ENCODE measurements around the gene CACNG4. TPM values are rescaled to one million over a fixed set of nuclear protein-coding genes. Genes with fewer than 3 reads are reported as not detected.

Gene CACNG4
- polyA plus RNA-seq, 3 donors: not detected

GRCh38 chr17:66915792-66916191 lies 48.7 kb upstream of the CACNG4 start:
- Histone ChIP-seq H3K27me3 (ENCODE audit: control insufficient read depth in 2 of 2, insufficient read depth in 2 of 2, low read length in 2 of 2) (no peaks in the 10 kb centered on the region), H2AFZ (ENCODE audit: insufficient read depth, low read depth, low read length, poor library complexity, severe bottlenecking) (no peak overlapping the region), H3K27ac (ENCODE audit: low read depth in 1 of 2, low read length in 2 of 2) (no peak overlapping the region), H4K20me1 (ENCODE audit: insufficient read depth, low read length) (no peaks in the 10 kb centered on the region), H3K36me3 (replicated peaks in 1 of 2; ENCODE audit: control insufficient read depth in 1 of 2, insufficient read depth in 2 of 2, low read length in 2 of 2) (no peaks in the 10 kb centered on the region), H3K9me3 (replicated peaks in 1 of 2; ENCODE audit: control insufficient read depth in 1 of 2, insufficient read depth in 1 of 2, low read length in 2 of 2) (no peaks in the 10 kb centered on the region), H3K9ac (ENCODE audit: insufficient read depth, low read length, poor library complexity, severe bottlenecking) (no peak overlapping the region), H3K4me3 (replicated peaks in 1 of 3; ENCODE audit: low read depth in 2 of 3, low read length in 3 of 3) (no peak overlapping the region), H3K4me1 (ENCODE audit: control insufficient read depth in 1 of 2, insufficient read depth in 2 of 2, low read length in 2 of 2) (no peaks in the 10 kb centered on the region), H3K4me2 (replicated peaks; ENCODE audit: extremely low read depth, low read length, poor library complexity, severe bottlenecking) (no peak overlapping the region), H3K79me2 (ENCODE audit: insufficient read depth, low read length) (no peaks in the 10 kb centered on the region)
- WGBS (ENCODE audit: insufficient coverage): 95% methylated on average over 10 of the region's 11 CpGs
- intact Hi-C loops (cut with micrococcal nuclease): no loop called here
- no peak for DNase-seq
- H3K36me3 Mint-ChIP-seq: no peaks in the 10 kb centered on the region
- H3K27me3 Mint-ChIP-seq (ENCODE audit: low read depth in 3 of 3): peaks cover 4 to 15% (median 10%) of the 10 kb centered on the region in 3 donors
- no peak overlapping the region for H3K4me3 Mint-ChIP-seq
- H3K9me3 Mint-ChIP-seq: peaks cover 0 to 3% (median 0%) of the 10 kb centered on the region in 7 donors
- no peaks in the 10 kb centered on the region for H3K4me1 Mint-ChIP-seq
- no peak overlapping the region for H3K27ac Mint-ChIP-seq
- no peak for TF ChIP-seq CTCF (IDR thresholded peaks at IDR 0.05)

- Mint-ChIP-seq H3K27ac (no peak overlapping the region), H3K36me3 (no peaks in the 10 kb centered on the region), H3K27me3 (ENCODE audit: low read depth in 3 of 3) (peaks cover 6 to 15% (median 10%) of the 10 kb centered on the region in 3 donors), H3K9me3 (peaks cover 0 to 4% (median 2%) of the 10 kb centered on the region in 7 donors), H3K4me3 (no peak overlapping the region), H3K4me1 (no peaks in the 10 kb centered on the region)
- Histone ChIP-seq H3K27ac (ENCODE audit: low read depth in 1 of 2, low read length in 2 of 2) (no peak overlapping the region), H3K79me2 (ENCODE audit: insufficient read depth, low read length) (no peaks in the 10 kb centered on the region), H3K36me3 (replicated peaks in 1 of 2; ENCODE audit: control insufficient read depth in 1 of 2, insufficient read depth in 2 of 2, low read length in 2 of 2) (no peaks in the 10 kb centered on the region), H3K27me3 (ENCODE audit: control insufficient read depth in 2 of 2, insufficient read depth in 2 of 2, low read length in 2 of 2) (no peaks in the 10 kb centered on the region), H3K4me1 (ENCODE audit: control insufficient read depth in 1 of 2, insufficient read depth in 2 of 2, low read length in 2 of 2) (no peaks in the 10 kb centered on the region), H3K4me2 (replicated peaks; ENCODE audit: extremely low read depth, low read length, poor library complexity, severe bottlenecking) (no peak overlapping the region), H3K9me3 (replicated peaks in 1 of 2; ENCODE audit: control insufficient read depth in 1 of 2, insufficient read depth in 1 of 2, low read length in 2 of 2) (no peaks in the 10 kb centered on the region), H3K4me3 (replicated peaks in 1 of 3; ENCODE audit: low read depth in 2 of 3, low read length in 3 of 3) (no peak overlapping the region), H4K20me1 (ENCODE audit: insufficient read depth, low read length) (no peaks in the 10 kb centered on the region), H2AFZ (ENCODE audit: insufficient read depth, low read depth, low read length, poor library complexity, severe bottlenecking) (no peak overlapping the region), H3K9ac (ENCODE audit: insufficient read depth, low read length, poor library complexity, severe bottlenecking) (no peak overlapping the region)
- intact Hi-C loops (cut with micrococcal nuclease): no loop called here
- TF ChIP-seq CTCF (IDR thresholded peaks at IDR 0.05): no peak
- DNase-seq: no peak
- WGBS (ENCODE audit: insufficient coverage): no CpG with 5 or more reads among the region's 1 CpG
Measured at GRCh38 chr17:66916946-66917345, 47.6 kb upstream of the CACNG4 start.

Measured in CD14-positive monocyte (primary cell).